Activated CD4-positive, alpha-beta memory T cell treated with anti-CD3 and anti-CD28 coated beads, Interleukin-2, amount 10 ng/mL, durations not matched to agents 7 days and 5 days (primary cell): ENCODE data around the gene ALK. TPM values are rescaled to one million over a fixed set of nuclear protein-coding genes. Genes with fewer than 3 reads are reported as not detected.

Experiments
- CTCF ChIA-PET: fragments of 350-600 bp; sonication (Branson Sonifier 250); formaldehyde crosslinking; loops from one replicate; lab custom pipeline; 2021; ENCODE audit warnings: antibody characterized with exemption, inconsistent platforms; lab: Charles Lee
- POLR2A ChIA-PET: fragments of 350-600 bp; sonication (Branson Sonifier 250); formaldehyde crosslinking; loops from one replicate; lab custom pipeline; 2021; ENCODE audit warnings: antibody characterized with exemption; lab: Charles Lee
- DNase-seq: peaks from one replicate; pipeline ENCODE4 v3.0.0-alpha.2; 2020
- H3K27ac Mint-ChIP-seq: one replicate; pipeline ENCODE4 v1.8.0; 2021; ENCODE audit warnings: mild to moderate bottlenecking, mixed read lengths
- H3K27me3 Mint-ChIP-seq: one replicate; pipeline ENCODE4 v1.8.0; 2021; ENCODE audit warnings: mixed read lengths
- H3K36me3 Mint-ChIP-seq: one replicate; pipeline ENCODE4 v1.8.0; 2021; ENCODE audit warnings: low read depth, mixed read lengths
- H3K4me1 Mint-ChIP-seq: one replicate; pipeline ENCODE4 v1.8.0; 2021; ENCODE audit warnings: mixed read lengths
- H3K4me3 Mint-ChIP-seq: one replicate; pipeline ENCODE4 v1.8.0; 2021; ENCODE audit warnings: mild to moderate bottlenecking, mixed read lengths
- H3K9me3 Mint-ChIP-seq: one replicate; pipeline ENCODE4 v1.8.0; 2021; ENCODE audit warnings: mixed read lengths
- total RNA-seq, 2 experiments: library from RNA; stranded (reverse); gene quantifications; one replicate each; pipeline ENCODE4 v1.2.3, GENCODE V29; 2021

Gene ALK
- total RNA-seq, 2 experiments from 2014 or later = not detected

DNA sequence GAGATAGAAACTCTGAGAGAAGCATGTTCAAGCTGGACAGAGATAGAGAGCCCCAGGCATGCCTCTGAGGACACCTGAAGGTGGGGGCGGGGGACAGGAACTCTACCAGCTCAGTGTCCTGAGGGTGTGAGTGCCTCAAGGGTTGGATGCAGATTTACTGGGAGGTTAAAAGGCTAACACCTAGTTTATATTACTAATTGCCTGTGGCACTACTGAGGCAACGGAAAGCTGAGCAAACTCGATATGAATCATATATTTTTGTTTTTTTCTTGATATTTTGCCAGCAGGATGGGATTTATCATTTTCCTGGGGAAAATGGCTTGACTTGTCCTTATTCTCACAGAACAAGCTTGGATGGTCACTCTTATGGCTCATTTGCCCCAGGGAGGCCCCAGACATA lies 319.5 kb downstream of the ALK start:
- H3K9me3 Mint-ChIP-seq = no peaks in the 10 kb centered on the region
- ChIA-PET CTCF (no interaction called here), POLR2A (no interaction called here)
- H3K4me3 Mint-ChIP-seq = no peak overlapping the region
- H3K27me3 Mint-ChIP-seq = no peaks in the 10 kb centered on the region
- H3K27ac Mint-ChIP-seq = no peak overlapping the region
- no peak for DNase-seq
- no peaks in the 10 kb centered on the region for H3K36me3 Mint-ChIP-seq
- H3K4me1 Mint-ChIP-seq = peaks cover under 1% of the 10 kb centered on the region

GRCh38 chr2:29601321-29601720 lies 320.1 kb downstream of the ALK start:
- Mint-ChIP-seq H3K27ac (no peak overlapping the region), H3K36me3 (no peaks in the 10 kb centered on the region), H3K4me1 (no peaks in the 10 kb centered on the region), H3K4me3 (no peak overlapping the region), H3K27me3 (no peaks in the 10 kb centered on the region), H3K9me3 (no peaks in the 10 kb centered on the region)
- ChIA-PET CTCF (no interaction called here), POLR2A (no interaction called here)
- DNase-seq = no peak

- no peaks in the 10 kb centered on the region for H3K4me1 Mint-ChIP-seq
- POLR2A ChIA-PET = no interaction called here
- no peaks in the 10 kb centered on the region for H3K36me3 Mint-ChIP-seq
Measured at GRCh38 chr2:29599946-29600345, 321.4 kb downstream of the ALK start.

DNA sequence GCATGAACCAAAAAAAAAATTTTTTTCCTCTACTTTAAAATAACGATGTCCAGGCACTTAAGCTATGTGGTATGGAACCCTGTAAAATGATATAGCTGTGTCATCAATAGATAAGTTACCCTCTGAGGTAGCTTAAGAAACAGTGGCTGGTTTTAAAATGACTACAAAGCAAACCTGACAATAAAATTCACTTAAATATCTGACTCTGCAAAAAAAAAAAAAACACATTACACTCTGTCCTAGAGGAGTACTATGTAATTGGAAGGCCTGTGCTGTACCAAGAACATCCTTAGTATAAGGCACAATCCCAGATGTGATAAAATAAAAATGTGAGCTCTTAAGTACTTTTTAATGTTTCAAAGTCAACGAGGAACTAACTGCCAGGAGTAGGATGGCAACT lies 322.4 kb downstream of the ALK start:
- POLR2A ChIA-PET = no interaction called here
- H3K4me3 Mint-ChIP-seq = no peak overlapping the region

More at GRCh38 chr2:29599946-29600345, 321.4 kb downstream of the ALK start:
- no peak for DNase-seq
- CTCF ChIA-PET = no interaction called here
- Mint-ChIP-seq H3K4me3 (no peak overlapping the region), H3K27me3 (no peaks in the 10 kb centered on the region), H3K9me3 (no peaks in the 10 kb centered on the region), H3K27ac (no peak overlapping the region)

DNA sequence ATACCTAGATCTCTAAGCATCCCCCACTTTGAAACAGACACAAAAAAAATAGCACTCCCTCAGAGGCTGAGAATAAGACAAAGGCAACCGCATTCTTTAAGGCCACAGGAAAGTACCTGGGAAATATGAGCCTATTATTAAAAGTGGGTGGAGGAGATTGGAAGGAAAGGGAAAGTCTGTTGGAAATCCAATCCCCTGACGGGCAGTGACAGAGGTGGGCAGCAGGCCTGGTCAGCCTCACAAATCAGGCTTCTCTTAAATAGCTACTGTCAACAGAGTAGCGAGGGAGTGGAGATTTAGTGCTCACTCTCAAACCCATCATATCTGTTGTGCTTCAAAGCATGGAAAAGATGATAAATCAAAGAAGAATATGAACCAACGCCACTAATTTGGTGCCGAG lies 324.4 kb downstream of the ALK start:
- ChIA-PET POLR2A (no interaction called here), CTCF (no interaction called here)
- Mint-ChIP-seq H3K27ac (no peak overlapping the region), H3K36me3 (no peaks in the 10 kb centered on the region), H3K9me3 (no peaks in the 10 kb centered on the region), H3K4me1 (no peaks in the 10 kb centered on the region), H3K4me3 (no peak overlapping the region), H3K27me3 (no peaks in the 10 kb centered on the region)
- DNase-seq = no peak

More for the DNA sequence above, 322.4 kb downstream of the ALK start:
- CTCF ChIA-PET = no interaction called here
- Mint-ChIP-seq H3K9me3 (no peaks in the 10 kb centered on the region), H3K36me3 (no peaks in the 10 kb centered on the region), H3K27me3 (no peaks in the 10 kb centered on the region), H3K4me1 (no peaks in the 10 kb centered on the region), H3K27ac (no peak overlapping the region)
- DNase-seq = no peak

- no peak for DNase-seq
- H3K27ac Mint-ChIP-seq = no peak overlapping the region
- H3K4me1 Mint-ChIP-seq = no peaks in the 10 kb centered on the region
- ChIA-PET CTCF (no interaction called here), POLR2A (no interaction called here)
- H3K27me3 Mint-ChIP-seq = no peaks in the 10 kb centered on the region
- no peaks in the 10 kb centered on the region for H3K36me3 Mint-ChIP-seq
- H3K9me3 Mint-ChIP-seq = no peaks in the 10 kb centered on the region
- no peak overlapping the region for H3K4me3 Mint-ChIP-seq
Measured at GRCh38 chr2:29596584-29596983, 324.8 kb downstream of the ALK start.

GRCh38 chr2:29591600-29591999 lies 329.8 kb downstream of the ALK start:
- DNase-seq = no peak
- no peaks in the 10 kb centered on the region for H3K4me1 Mint-ChIP-seq
- H3K27ac Mint-ChIP-seq = no peak overlapping the region
- no peaks in the 10 kb centered on the region for H3K27me3 Mint-ChIP-seq
- POLR2A ChIA-PET = no interaction called here
- no peaks in the 10 kb centered on the region for H3K9me3 Mint-ChIP-seq
- CTCF ChIA-PET = no interaction called here
- H3K36me3 Mint-ChIP-seq = no peaks in the 10 kb centered on the region
- no peak overlapping the region for H3K4me3 Mint-ChIP-seq

GRCh38 chr2:29590211-29590610 lies 331.2 kb downstream of the ALK start:
- Mint-ChIP-seq H3K4me1 (no peaks in the 10 kb centered on the region), H3K27me3 (no peaks in the 10 kb centered on the region), H3K4me3 (no peak overlapping the region), H3K27ac (no peak overlapping the region), H3K9me3 (no peaks in the 10 kb centered on the region), H3K36me3 (no peaks in the 10 kb centered on the region)
- no peak for DNase-seq
- POLR2A ChIA-PET = no interaction called here
- CTCF ChIA-PET = no interaction called here

DNA sequence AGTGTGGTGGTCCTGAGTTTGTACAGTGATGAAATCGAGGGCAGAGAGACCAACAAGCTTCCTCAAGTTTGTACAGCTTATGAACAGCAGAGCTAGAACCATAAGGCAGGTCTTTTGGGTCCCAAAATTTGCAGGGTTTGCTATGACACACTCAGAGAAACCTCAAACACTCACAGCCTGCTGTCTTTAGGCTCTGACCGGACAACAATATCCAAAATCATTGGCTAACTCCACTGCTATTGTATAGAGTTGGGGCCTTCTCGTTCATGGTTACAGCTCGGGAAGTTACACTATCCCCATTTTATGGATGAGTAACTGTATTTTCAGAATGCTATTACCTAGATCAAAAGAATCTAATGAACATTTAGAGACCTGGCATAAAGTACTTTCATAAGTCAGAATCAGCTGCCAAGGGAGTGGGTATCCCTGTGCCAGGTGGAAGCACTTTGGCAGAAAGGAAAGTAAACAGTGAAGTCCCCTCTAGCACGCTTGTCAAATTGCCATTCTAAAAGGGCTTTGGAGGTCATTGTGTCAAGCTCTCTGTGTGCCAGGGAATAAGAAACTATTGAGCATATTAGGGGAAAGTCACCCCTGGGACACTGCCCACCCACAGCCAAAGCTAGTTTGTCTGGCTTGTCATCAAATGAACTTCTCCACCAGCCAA lies 331.8 kb downstream of the ALK start:
- POLR2A ChIA-PET = no interaction called here

DNA sequence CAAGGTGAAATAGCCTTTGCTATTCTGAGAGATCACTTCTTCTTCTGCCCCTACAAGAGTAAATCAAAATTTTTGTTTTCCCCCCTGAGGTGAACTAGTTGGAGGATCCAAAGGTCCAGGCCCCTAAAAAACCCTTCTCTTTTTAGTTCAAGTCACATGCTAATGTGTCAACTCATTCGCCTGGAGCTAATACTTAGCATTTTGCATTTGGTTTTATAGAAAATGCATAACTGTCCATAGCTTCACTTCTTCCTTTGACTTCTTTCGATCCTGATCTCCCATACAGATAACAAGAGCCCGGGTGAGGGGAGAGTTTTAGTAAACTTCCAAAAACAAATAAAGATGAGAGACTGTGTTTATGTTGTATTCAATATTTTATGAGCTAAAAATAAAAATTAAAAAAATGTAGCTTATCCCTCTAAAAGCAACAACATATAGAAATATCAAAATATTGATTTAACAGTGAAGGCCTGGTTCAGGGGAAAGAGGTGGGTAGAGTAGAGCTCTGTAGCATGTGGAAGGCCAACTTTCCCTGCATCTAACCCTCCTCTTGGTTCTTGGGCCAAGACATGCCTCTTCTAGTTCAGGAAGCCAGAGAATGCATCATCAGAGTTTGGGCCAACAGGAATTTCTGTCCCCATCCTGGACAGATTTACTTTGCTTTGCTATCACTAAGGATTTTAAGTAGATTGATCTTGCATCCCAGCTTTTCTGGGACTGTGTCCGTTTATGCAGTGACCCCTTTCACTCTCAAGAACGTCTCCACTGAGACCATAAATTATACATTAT lies 333.8 kb downstream of the ALK start:
- H3K27me3 Mint-ChIP-seq = no peaks in the 10 kb centered on the region
- no peak overlapping the region for H3K4me3 Mint-ChIP-seq
- DNase-seq = no peak
- H3K36me3 Mint-ChIP-seq = no peaks in the 10 kb centered on the region
- ChIA-PET POLR2A (no interaction called here), CTCF (interaction anchor here (1.1 kb wide), 1 partner anchor 49 kb away, joined by 3 read pairs; no protein-coding TSS in a partner anchor)
- no peaks in the 10 kb centered on the region for H3K9me3 Mint-ChIP-seq
- H3K4me1 Mint-ChIP-seq = no peaks in the 10 kb centered on the region
- no peak overlapping the region for H3K27ac Mint-ChIP-seq

More for the DNA sequence above, 331.8 kb downstream of the ALK start:
- no peak for DNase-seq
- H3K27ac Mint-ChIP-seq = no peak overlapping the region
- no peaks in the 10 kb centered on the region for H3K4me1 Mint-ChIP-seq
- H3K27me3 Mint-ChIP-seq = no peaks in the 10 kb centered on the region
- H3K36me3 Mint-ChIP-seq = no peaks in the 10 kb centered on the region
- H3K9me3 Mint-ChIP-seq = no peaks in the 10 kb centered on the region
- H3K4me3 Mint-ChIP-seq = no peak overlapping the region
- CTCF ChIA-PET = no interaction called here

DNA sequence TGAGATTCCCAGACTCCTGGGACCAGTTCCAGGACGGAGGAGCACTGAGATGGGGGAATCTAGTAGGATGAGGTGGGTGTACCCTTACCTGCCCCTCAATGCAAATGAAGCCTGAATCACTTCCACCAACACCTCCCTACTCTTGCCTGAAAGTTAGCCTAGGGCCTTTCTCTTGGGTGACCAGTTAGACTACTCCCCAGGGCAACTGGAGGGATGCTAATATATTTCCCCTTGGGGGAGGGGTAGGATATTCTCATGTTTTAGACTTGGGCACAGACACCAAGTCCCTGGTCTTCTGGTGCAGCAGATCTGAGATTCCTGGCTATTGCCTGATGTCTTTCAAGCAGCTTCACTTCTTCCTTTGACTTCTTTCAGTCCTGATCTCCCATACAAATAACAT lies 334.5 kb downstream of the ALK start:
- CTCF ChIA-PET = no interaction called here
- Mint-ChIP-seq H3K9me3 (no peaks in the 10 kb centered on the region), H3K4me3 (no peak overlapping the region), H3K27ac (no peak overlapping the region), H3K36me3 (no peaks in the 10 kb centered on the region), H3K27me3 (no peaks in the 10 kb centered on the region), H3K4me1 (no peaks in the 10 kb centered on the region)
- DNase-seq = no peak
- POLR2A ChIA-PET = no interaction called here

GRCh38 chr2:29583548-29584156 lies 337.7 kb downstream of the ALK start:
- ChIA-PET CTCF (no interaction called here), POLR2A (no interaction called here)
- Mint-ChIP-seq H3K4me1 (no peaks in the 10 kb centered on the region), H3K9me3 (no peaks in the 10 kb centered on the region), H3K27ac (no peak overlapping the region), H3K27me3 (no peaks in the 10 kb centered on the region), H3K4me3 (no peak overlapping the region), H3K36me3 (no peaks in the 10 kb centered on the region)
- no peak for DNase-seq

DNA sequence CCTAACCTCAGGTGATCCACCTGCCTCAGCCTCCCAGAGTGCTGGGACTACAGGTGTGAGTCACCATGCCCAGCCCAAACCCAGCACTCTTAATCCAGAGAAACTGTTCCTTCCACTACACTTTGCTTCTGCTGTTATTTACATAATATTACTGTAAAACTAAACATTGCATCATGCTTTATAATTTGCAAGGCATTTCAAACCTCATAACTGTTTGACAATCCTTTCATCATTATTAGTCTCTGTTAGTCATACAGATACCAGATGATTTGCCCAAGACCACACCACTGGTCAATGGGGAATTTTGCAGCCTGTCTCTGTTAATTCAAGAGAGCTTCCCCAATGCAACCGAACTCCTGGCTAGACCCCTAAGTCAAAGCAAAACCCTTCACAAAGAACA lies 338.3 kb downstream of the ALK start:
- H3K4me3 Mint-ChIP-seq = no peak overlapping the region
- no peaks in the 10 kb centered on the region for H3K36me3 Mint-ChIP-seq

More for the DNA sequence above, 338.3 kb downstream of the ALK start:
- Mint-ChIP-seq H3K4me1 (no peaks in the 10 kb centered on the region), H3K27ac (no peak overlapping the region), H3K27me3 (no peaks in the 10 kb centered on the region), H3K9me3 (no peaks in the 10 kb centered on the region)
- no peak for DNase-seq
- ChIA-PET POLR2A (no interaction called here), CTCF (no interaction called here)
